Peyer's patch (tissue), 4 donors: ENCODE results near the gene MECR.

Experiments used
- CTCF ChIP-seq, 6 experiments: fragments of 450-650 bp in 4 of 6; fragments of 200-600 bp in 2 of 6; sonication (generic) in 1 of 6; IDR thresholded peaks; one replicate each; pipeline ENCODE4 v1.5.1; 2017 to 2019; ENCODE audit warnings: antibody characterized with exemption in 6 of 6, mild to moderate bottlenecking in 3 of 6, moderate library complexity in 1 of 6
- POLR2A ChIP-seq, 2 donors: fragments of 450-650 bp; IDR thresholded peaks; one replicate each; pipeline ENCODE4 v1.5.1; 2017; ENCODE audit warnings: antibody characterized with exemption in 2 of 2, mild to moderate bottlenecking in 2 of 2, moderate library complexity in 2 of 2

DNA sequence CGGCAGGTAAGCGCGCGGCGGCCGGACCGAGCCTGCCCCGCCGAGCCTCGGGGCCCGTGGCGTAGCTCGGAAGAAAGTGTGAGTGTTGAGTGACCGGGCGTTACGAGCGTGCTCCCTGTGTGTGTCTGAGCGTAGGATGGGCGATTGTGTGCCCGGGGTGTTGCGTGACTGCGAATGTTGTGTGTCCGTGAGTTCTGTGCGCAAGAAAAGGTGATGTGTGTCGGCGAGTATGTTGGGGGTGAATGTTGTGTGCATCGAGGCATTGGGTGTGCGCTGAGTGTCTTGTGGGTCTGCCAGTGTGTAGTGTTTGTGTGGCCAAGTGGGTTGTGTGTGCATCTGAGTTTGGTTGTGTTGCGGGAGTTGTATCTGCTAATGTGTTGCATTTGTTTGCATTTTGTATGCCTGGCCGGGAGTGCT lies 6.0 kb upstream of the MECR start:
- TF ChIP-seq CTCF (IDR thresholded peaks at IDR 0.05), result no peak
- no peak for TF ChIP-seq POLR2A (IDR thresholded peaks at IDR 0.05)
